Dermis blood vessel endothelial cell (primary cell): Measurements from ENCODE around the gene MLX. TPM values are rescaled to one million over a fixed set of nuclear protein-coding genes. Genes with fewer than 3 reads are reported as not detected.
A peak's percentile ranks its signal among the peaks of the same experiment; 100 is the strongest.
"Not testable (repeated sequence)": the region's sequence is repeated elsewhere in the genome, so short reads cannot be mapped to it uniquely, and the experiment has no call there.

ENCODE experiments used
- DNase-seq: peaks from one replicate; pipeline ENCODE4 v3.0.0; 2010
- total RNA-seq: library from RNA; depleted of rRNA; stranded (reverse); fragments of >200 nt; gene quantifications from 2 replicates; pipeline ENCODE4 v1.2.3, GENCODE V29; 2014

Gene MLX
- total RNA-seq, 1 donor from 2014 or later, result 34.5 TPM

- peak; percentile 74 for DNase-seq
Observed at GRCh38 chr17:42536372-42537155, 30.3 kb upstream of the MLX start.

GRCh38 chr17:42537156-42537805, 29.6 kb upstream of the MLX start:
- DNase-seq, result no peak

- no peak for DNase-seq
Observed at GRCh38 chr17:42537826-42538451, 29.0 kb upstream of the MLX start.

GRCh38 chr17:42538482-42538881, 28.4 kb upstream of the MLX start:
- DNase-seq, result no peak

GRCh38 chr17:42540558-42540957, 26.3 kb upstream of the MLX start:
- not testable (repeated sequence) for DNase-seq

- peak; percentile 48 for DNase-seq
Observed at GRCh38 chr17:42541041-42541833, 25.7 kb upstream of the MLX start.

- DNase-seq, result no peak
Observed at GRCh38 chr17:42543190-42544079, 23.5 kb upstream of the MLX start.

- no peak for DNase-seq
Observed at GRCh38 chr17:42544874-42545283, 22.0 kb upstream of the MLX start.

GRCh38 chr17:42545755-42546505, 21.0 kb upstream of the MLX start:
- DNase-seq, result not testable (repeated sequence)

GRCh38 chr17:42547001-42547461, 19.9 kb upstream of the MLX start:
- DNase-seq, result no peak

- no peak for DNase-seq
Observed at GRCh38 chr17:42547698-42548069, 19.2 kb upstream of the MLX start.

- peak; percentile 76 for DNase-seq
Observed at GRCh38 chr17:42548070-42548837, 18.6 kb upstream of the MLX start.

GRCh38 chr17:42548993-42549755, 17.7 kb upstream of the MLX start:
- no peak for DNase-seq

GRCh38 chr17:42552736-42553135, 14.2 kb upstream of the MLX start, which contains the start of gene HSD17B1:
HSD17B1 (plus strand) TSS chr17:42552923; CDS start chr17:42552934, 11 bp downstream.
- DNase-seq, result not testable (repeated sequence)

GRCh38 chr17:42553161-42553818, 13.6 kb upstream of the MLX start:
- DNase-seq, result peak; percentile 13

GRCh38 chr17:42553866-42554249, 13.0 kb upstream of the MLX start:
- DNase-seq, result peak; percentile 36

GRCh38 chr17:42554250-42555121, 12.4 kb upstream of the MLX start:
- peak; percentile 89 for DNase-seq
